ENCODE measurements around the gene ETV6.

Gene ETV6

GRCh38 chr12:11941606-11942337, 292.3 kb downstream of the ETV6 start:
- no peak for DNase-seq
- Histone ChIP-seq H3K27me3 (ENCODE audit: insufficient read depth, low read depth, severe bottlenecking) (no peaks in the 10 kb centered on the region), H3K27ac (no peak overlapping the region), H3K36me3 (no peaks in the 10 kb centered on the region), H3K9me3 (ENCODE audit: severe bottlenecking) (no peaks in the 10 kb centered on the region), H3K4me3 (ENCODE audit: low read depth, low read length) (no peak overlapping the region)
- TF ChIP-seq CTCF (IDR thresholded peaks at IDR 0.05; ENCODE audit: low read depth, low read length) = no peak

GRCh38 chr12:11943919-11944700, 294.6 kb downstream of the ETV6 start:
- no peak for TF ChIP-seq CTCF (IDR thresholded peaks at IDR 0.05; ENCODE audit: low read depth, low read length)
- H3K36me3 ChIP-seq = no peaks in the 10 kb centered on the region
- no peak overlapping the region for H3K4me3 ChIP-seq (ENCODE audit: low read depth, low read length)
- DNase-seq = no peak
- no peaks in the 10 kb centered on the region for H3K9me3 ChIP-seq (ENCODE audit: severe bottlenecking)
- H3K27ac ChIP-seq = no peak overlapping the region
- no peaks in the 10 kb centered on the region for H3K27me3 ChIP-seq (ENCODE audit: insufficient read depth, low read depth, severe bottlenecking)
